Fibroblast of lung (primary cell): ENCODE measurements around the gene LRRC46.

Experiments
- CTCF ChIP-seq, 2 donors: IDR thresholded peaks in 1 of 2; conservative IDR thresholded peaks in 1 of 2; 1 replicate in 1 of 2; 2 replicates in 1 of 2; pipeline ENCODE4 v1.5.1; 2011 to 2012; ENCODE audit warnings: low read length in 2 of 2, control low read depth in 1 of 2, inconsistent platforms in 1 of 2, low read depth in 1 of 2, mild to moderate bottlenecking in 1 of 2
- EZH2 ChIP-seq: IDR thresholded peaks from 2 replicates; pipeline ENCODE4 v1.5.1; 2012; ENCODE audit warnings: low read length, control low read depth, mild to moderate bottlenecking; ENCODE audit errors: missing control alignments

- TF ChIP-seq CTCF (conservative IDR thresholded peaks at IDR 0.05 in 1 of 2, IDR thresholded peaks at IDR 0.05 in 1 of 2; ENCODE audit: low read depth in 1 of 2, low read length in 2 of 2) = peak; percentile 24 to 49
- no peak for TF ChIP-seq EZH2
Observed at GRCh38 chr17:47844814-47845715, 13.6 kb downstream of the LRRC46 start.
